GM12865 (cell line): ENCODE measurements around the gene ASPM.

Experiments used
- DNase-seq: peaks from one replicate; pipeline ENCODE4 v3.0.0; 2010; ENCODE audit warnings: low read depth
- H3K4me3 ChIP-seq: 2 replicates; pipeline ENCODE4 v1.5.1; 2011; ENCODE audit warnings: mild to moderate bottlenecking, low read depth, low read length, control low read depth
- CTCF ChIP-seq: IDR thresholded peaks from 2 replicates; pipeline ENCODE4 v1.5.1; 2011; ENCODE audit warnings: low read length, control low read depth, low read depth, inconsistent platforms; ENCODE audit not compliant: insufficient read depth; ENCODE audit errors: missing control alignments

Gene ASPM

GRCh38 chr1:197066277-197066676 is 80.2 kb downstream of the ASPM start:
- H3K4me3 ChIP-seq = no peak overlapping the region
- no peak for DNase-seq
- no peak for TF ChIP-seq CTCF

- no peak for TF ChIP-seq CTCF
- no peak overlapping the region for H3K4me3 ChIP-seq
- no peak for DNase-seq
These were observed 80.9 kb downstream of the ASPM start for GRCh38 chr1:197065559-197065958.

GRCh38 chr1:197063212-197063611 is 83.3 kb downstream of the ASPM start:
- TF ChIP-seq CTCF = no peak
- DNase-seq = no peak
- H3K4me3 ChIP-seq = no peak overlapping the region

- no peak for TF ChIP-seq CTCF
- DNase-seq = peak; percentile 48
- no peak overlapping the region for H3K4me3 ChIP-seq
These were observed 83.8 kb downstream of the ASPM start for GRCh38 chr1:197062692-197063091.

DNA sequence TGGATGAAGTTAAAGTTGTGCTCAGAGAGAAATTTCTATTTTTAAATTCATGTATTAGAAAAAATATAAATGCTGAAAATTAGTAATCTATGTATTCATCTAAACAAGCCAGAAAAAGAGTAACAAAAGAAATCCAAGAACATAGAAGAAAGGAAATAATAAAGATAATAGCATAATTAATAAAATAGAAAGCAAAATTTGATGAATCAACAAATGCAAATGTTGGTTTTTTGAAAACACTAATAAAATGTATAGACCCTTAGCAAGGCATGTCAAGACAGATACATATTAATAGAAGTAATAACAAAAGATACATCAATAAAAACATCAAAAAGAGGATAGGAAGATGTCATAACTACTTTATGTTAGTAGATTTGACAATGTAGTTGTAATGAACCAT is 97.4 kb downstream of the ASPM start:
- no peak for TF ChIP-seq CTCF
- no peak overlapping the region for H3K4me3 ChIP-seq

GRCh38 chr1:197042676-197043341 is 103.7 kb downstream of the ASPM start:
- DNase-seq = no peak
- TF ChIP-seq CTCF = no peak

More for the DNA sequence above, 97.4 kb downstream of the ASPM start:
- DNase-seq = no peak

More at GRCh38 chr1:197042676-197043341, 103.7 kb downstream of the ASPM start:
- no peak overlapping the region for H3K4me3 ChIP-seq
